GM18502 (cell line): ENCODE data around the gene TUBA1C.
"Not testable (repeated sequence)": the region's sequence is repeated elsewhere in the genome, so short reads cannot be mapped to it uniquely, and the experiment has no call there.

Experiments
- ATAC-seq: cut with Tn5 transposase; IDR thresholded peaks from one replicate; pipeline ENCODE4 v1.9.1; 2021; ENCODE audit warnings: mild to moderate bottlenecking; ENCODE audit not compliant: unreplicated experiment, poor library complexity

Gene TUBA1C

DNA sequence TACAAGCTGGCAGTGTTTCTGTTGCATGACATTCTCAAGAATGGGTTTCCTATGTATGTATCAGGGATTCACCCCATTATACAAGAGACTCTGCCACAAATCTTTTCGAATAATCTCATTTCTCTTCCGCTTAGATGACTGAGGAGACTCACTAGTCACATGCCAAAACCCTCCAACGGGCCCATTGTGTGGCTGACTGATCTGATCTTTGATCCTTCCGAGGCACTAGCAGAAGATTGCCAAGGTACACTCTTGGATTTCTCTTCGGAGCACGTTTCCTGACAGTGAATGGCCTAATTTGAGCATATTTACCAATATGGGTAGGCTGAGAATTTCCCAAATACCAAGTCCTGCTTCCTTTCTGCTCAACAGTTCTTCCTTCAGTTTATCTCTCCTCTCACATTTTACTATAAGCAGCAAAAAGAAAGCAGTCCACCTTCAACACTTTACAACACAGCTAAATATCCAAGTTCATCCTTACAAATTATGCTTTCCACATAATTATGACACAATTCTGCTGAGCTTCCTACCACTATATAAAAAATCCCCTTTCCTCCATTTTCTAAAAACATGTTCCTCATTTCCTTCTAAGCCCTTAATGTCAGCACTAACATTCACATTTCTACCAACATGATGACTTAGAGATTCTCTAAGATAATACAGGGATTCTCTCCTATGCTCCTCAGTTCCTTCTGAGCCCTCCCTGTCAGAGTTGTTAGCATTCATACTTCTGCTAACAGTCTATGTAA lies 41.1 kb downstream of the TUBA1C start:
- ATAC-seq, result no peak

- no peak for ATAC-seq
Measured at GRCh38 chr12:49309386-49309785, 44.5 kb downstream of the TUBA1C start.

DNA sequence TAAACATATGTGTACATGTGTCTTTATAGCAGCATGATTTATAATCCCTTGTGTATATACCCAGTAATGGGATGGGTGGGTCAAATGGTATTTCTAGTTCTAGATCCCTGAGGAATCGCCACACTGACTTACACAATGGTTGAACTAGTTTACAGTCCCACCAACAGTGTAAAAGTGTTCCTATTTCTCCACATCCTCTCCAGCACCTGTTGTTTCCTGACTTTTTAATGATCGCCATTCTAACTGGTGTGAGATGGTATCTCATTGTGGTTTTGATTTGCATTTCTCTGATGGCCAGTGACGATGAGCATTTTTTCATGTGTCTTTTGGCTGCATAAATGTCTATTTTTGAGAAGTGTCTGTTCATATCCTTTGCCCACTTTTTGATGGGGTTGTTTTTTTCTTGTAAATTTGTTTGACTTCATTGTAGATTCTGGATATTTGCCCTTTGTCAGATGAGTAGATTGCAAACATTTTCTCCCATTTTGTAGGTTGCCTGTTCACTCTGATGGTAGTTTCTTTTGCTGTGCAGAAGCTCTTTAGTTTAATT lies 45.6 kb downstream of the TUBA1C start:
- ATAC-seq, result not testable (repeated sequence)

DNA sequence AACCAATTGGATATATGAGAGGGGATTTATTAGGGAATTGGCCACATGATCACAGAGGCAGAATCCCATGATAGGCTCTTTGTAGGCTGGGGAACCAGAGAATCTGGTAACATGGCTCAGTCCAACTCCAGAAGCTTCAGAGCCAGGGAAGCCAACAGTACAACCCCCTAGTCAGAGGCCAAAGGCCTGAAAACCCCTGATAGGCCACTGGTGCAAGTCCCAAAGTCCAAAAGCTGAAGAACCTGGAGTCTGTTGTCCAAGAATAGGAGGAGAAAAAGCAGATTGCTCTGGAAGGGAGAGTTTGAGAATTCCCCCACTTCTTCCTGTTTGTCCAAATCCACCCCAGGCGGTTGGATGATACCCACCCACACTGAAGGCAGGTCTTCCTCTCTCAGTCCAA lies 49.9 kb downstream of the TUBA1C start:
- ATAC-seq, result no peak

- ATAC-seq, result not testable (repeated sequence)
Measured at GRCh38 chr12:49317118-49317517, 52.2 kb downstream of the TUBA1C start.

DNA sequence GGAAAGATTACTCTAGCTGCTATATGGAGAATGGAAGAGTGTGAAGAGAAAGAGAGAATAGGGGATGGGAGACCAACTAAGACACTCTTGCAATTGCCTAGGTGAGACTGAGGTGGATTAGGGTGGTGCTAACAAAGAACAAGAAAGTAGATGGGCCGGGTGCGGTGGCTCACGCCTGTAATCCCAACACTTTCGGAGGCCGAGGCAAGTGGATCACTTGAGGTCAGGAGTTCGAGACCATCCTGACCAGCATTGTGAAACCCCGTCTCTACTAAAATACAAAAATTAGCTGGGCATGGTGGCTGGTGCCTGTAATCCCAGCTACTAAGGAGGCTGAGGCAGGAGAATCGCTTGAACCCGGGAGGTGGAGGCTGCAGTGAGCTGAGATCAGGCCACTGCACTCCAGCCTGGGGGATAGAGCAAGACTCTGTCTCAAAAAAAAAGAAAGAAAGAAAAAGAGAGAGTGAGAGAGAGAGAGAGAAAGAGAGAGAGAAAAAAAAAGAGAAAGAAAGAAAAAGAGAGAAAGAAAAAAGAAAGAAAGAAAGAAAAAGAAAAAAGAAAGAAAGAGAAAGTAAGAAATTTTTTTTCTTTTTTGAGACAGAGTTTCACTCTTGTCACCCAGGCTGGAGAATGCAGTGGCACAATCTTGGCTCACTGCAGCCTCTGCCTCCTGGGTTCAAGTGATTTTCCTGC lies 55.7 kb downstream of the TUBA1C start:
- not testable (repeated sequence) for ATAC-seq

- no peak for ATAC-seq
Measured at GRCh38 chr12:49322367-49322707, 57.5 kb downstream of the TUBA1C start.

- ATAC-seq, result peak; percentile 97
Measured at GRCh38 chr12:49322708-49323523, 58.0 kb downstream of the TUBA1C start, which contains the start of gene TROAP. Gene TROAP, plus strand, starts transcription at chr12:49323255. Its CDS starts 354 bp downstream, at chr12:49323609.

DNA sequence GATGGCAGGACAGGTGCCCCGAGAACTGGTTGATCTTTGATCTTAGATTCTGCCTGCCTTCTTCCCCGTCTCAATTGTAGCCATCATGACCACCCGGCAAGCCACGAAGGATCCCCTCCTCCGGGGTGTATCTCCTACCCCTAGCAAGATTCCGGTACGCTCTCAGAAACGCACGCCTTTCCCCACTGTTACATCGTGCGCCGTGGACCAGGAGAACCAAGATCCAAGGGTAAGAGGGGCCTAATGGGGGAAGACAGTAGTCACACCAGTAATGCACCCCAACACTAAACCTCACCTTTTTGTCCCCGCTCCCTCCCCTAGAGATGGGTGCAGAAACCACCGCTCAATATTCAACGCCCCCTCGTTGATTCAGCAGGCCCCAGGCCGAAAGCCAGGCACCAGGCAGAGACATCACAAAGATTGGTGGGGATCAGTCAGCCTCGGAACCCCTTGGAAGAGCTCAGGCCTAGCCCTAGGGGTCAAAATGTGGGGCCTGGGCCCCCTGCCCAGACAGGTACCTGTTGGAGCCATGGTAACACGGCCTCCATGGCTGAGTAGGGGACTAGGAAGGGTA lies 58.7 kb downstream of the TUBA1C start:
- no peak for ATAC-seq
